Uterus (tissue), 2 donors: ENCODE data around the gene TMCO5A.

Experiments used
- POLR2A ChIP-seq, 2 donors: fragments of 450-650 bp; IDR thresholded peaks; one replicate each; pipeline ENCODE4 v1.6.1; 2016; ENCODE audit warnings: antibody characterized with exemption in 2 of 2, mild to moderate bottlenecking in 1 of 2, moderate library complexity in 1 of 2
- TF ChIP-seq, protein P1 (sequence below), 4 experiments: fragments of 200-600 bp in 2 of 4; fragments of 450-650 bp in 2 of 4; sonication (generic) in 2 of 4; IDR thresholded peaks; one replicate each; pipeline ENCODE4 v1.5.1; 2016 to 2019; ENCODE audit warnings: antibody characterized with exemption in 4 of 4, mild to moderate bottlenecking in 2 of 4, moderate library complexity in 1 of 4

- no peak for TF ChIP-seq POLR2A (IDR thresholded peaks at IDR 0.05)
- TF ChIP-seq, protein P1, sequence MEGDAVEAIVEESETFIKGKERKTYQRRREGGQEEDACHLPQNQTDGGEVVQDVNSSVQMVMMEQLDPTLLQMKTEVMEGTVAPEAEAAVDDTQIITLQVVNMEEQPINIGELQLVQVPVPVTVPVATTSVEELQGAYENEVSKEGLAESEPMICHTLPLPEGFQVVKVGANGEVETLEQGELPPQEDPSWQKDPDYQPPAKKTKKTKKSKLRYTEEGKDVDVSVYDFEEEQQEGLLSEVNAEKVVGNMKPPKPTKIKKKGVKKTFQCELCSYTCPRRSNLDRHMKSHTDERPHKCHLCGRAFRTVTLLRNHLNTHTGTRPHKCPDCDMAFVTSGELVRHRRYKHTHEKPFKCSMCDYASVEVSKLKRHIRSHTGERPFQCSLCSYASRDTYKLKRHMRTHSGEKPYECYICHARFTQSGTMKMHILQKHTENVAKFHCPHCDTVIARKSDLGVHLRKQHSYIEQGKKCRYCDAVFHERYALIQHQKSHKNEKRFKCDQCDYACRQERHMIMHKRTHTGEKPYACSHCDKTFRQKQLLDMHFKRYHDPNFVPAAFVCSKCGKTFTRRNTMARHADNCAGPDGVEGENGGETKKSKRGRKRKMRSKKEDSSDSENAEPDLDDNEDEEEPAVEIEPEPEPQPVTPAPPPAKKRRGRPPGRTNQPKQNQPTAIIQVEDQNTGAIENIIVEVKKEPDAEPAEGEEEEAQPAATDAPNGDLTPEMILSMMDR (IDR thresholded peaks at IDR 0.05) = no peak
Observed at GRCh38 chr15:37903919-37904625, 30.4 kb upstream of the TMCO5A start.
